Measurements from ENCODE around the gene TRIM33. TPM values are rescaled to one million over a fixed set of nuclear protein-coding genes. Genes with fewer than 3 reads are reported as not detected.

The TRIM33 gene
- total and polyA plus RNA-seq, 2 experiments from 2014 or later = 50.3 to 51.1 TPM

GRCh38 chr1:114455102-114455785 lies 55.8 kb downstream of the TRIM33 start:
- H3K4me3 ChIP-seq = no peak overlapping the region
- Mint-ChIP-seq H3K27ac (no peak overlapping the region), H3K4me3 (no peak overlapping the region), H3K9me3 (no peaks in the 10 kb centered on the region), H3K36me3 (ENCODE audit: low read depth) (peaks cover 49% of the 10 kb centered on the region; the same call in 2 of the 3 replicates), H3K27me3 (ENCODE audit: insufficient read depth, low read depth, poor library complexity) (no peaks in the 10 kb centered on the region), H3K4me1 (peaks cover 11% of the 10 kb centered on the region; the same call in 2 of the 3 replicates)
- no peak overlapping the region for H3K27ac ChIP-seq (ENCODE audit: low read depth)
- no peaks in the 10 kb centered on the region for H3K27me3 ChIP-seq (ENCODE audit: insufficient read depth)
- 0 out of 2 replicates have a peak, but pooled peaks cover 4% of the 10 kb centered on the region for H3K36me3 ChIP-seq (ENCODE audit: insufficient read depth)
- H3K4me1 ChIP-seq (ENCODE audit: insufficient read depth) = peaks cover 1% of the 10 kb centered on the region; the same call in 1 of the 2 replicates
- DNase-seq (ENCODE audit: low spot score) = no peak
- no peaks in the 10 kb centered on the region for H3F3A ChIP-seq (replicated peaks; ENCODE audit: low read depth)
- H3K9me2 ChIP-seq (ENCODE audit: insufficient read depth) = no peaks in the 10 kb centered on the region
- H2AFZ ChIP-seq = no peak overlapping the region
- H4K20me1 ChIP-seq (replicated peaks; ENCODE audit: insufficient read depth) = peaks cover 6% of the 10 kb centered on the region; the same call in 1 of the 2 replicates
- H3K79me2 ChIP-seq (replicated peaks; ENCODE audit: insufficient read depth) = peaks cover 17% of the 10 kb centered on the region
- no peak for TF ChIP-seq JUNB (IDR thresholded peaks at IDR 0.05; ENCODE audit: unreplicated experiment)
- no peak for TF ChIP-seq CTCF (conservative IDR thresholded peaks at IDR 0.05; ENCODE audit: low read depth in 2 of 2)
- TF ChIP-seq NANOG (IDR thresholded peaks at IDR 0.05; ENCODE audit: borderline replicate concordance) = no peak
- no peak for TF ChIP-seq EZH2phosphoT487 (IDR thresholded peaks at IDR 0.05; ENCODE audit: unreplicated experiment)
- no peak for TF ChIP-seq ZNF114 (CRISPR knock-in tag; IDR thresholded peaks at IDR 0.05)
- no peak for TF ChIP-seq ZNF331 (CRISPR knock-in tag; IDR thresholded peaks at IDR 0.05; ENCODE audit: low read depth)
- no peak for TF ChIP-seq CREB1 (CRISPR knock-in tag; IDR thresholded peaks at IDR 0.05; ENCODE audit: low read depth)
- TF ChIP-seq ETS1 (IDR thresholded peaks at IDR 0.05) = no peak
- TF ChIP-seq REST (IDR thresholded peaks at IDR 0.05; ENCODE audit: unreplicated experiment) = no peak
- no peak for TF ChIP-seq POLR2AphosphoS5 (IDR thresholded peaks at IDR 0.05; ENCODE audit: low read depth)
- TF ChIP-seq EZH2 (IDR thresholded peaks at IDR 0.05; ENCODE audit: low read depth, unreplicated experiment) = no peak
- no peak for TF ChIP-seq ZNF462 (CRISPR knock-in tag; IDR thresholded peaks at IDR 0.05)
- TF ChIP-seq STAT1 (IDR thresholded peaks at IDR 0.05; ENCODE audit: unreplicated experiment) = no peak
- no peak overlapping the region for H3K4me2 ChIP-seq
- no peak for ATAC-seq

Data from GM23338 (cell line).